RWPE2 (cell line): ENCODE results near the gene KAZN.

Experiments
- ATAC-seq: fragments of 200-7000 bp; cut with Tn5 transposase; 3 replicates; pipeline ENCODE4 v1.9.1; 2021; ENCODE audit warnings: low read depth
- DNase-seq: peaks from one replicate; pipeline ENCODE4 v3.0.0-alpha.2; 2020; ENCODE audit warnings: low spot score
- H3K27ac ChIP-seq: fragments of 450-650 bp; 2 replicates; pipeline ENCODE4 v1.5.1; 2017; ENCODE audit warnings: mild to moderate bottlenecking; ENCODE audit not compliant: poor library complexity, severe bottlenecking
- H3K27me3 ChIP-seq: fragments of 250-450 bp; sonication (Bioruptor Pico); 2 replicates; pipeline ENCODE4 v1.5.1; 2021; ENCODE audit warnings: mild to moderate bottlenecking, moderate library complexity; ENCODE audit not compliant: insufficient read depth, poor library complexity, severe bottlenecking
- H3K36me3 ChIP-seq: fragments of 250-450 bp; sonication (Bioruptor Pico); 2 replicates; pipeline ENCODE4 v1.5.1; 2020; ENCODE audit warnings: low read depth, mild to moderate bottlenecking, moderate library complexity
- H3K4me1 ChIP-seq: fragments of 250-450 bp; sonication (Bioruptor Pico); 2 replicates; pipeline ENCODE4 v1.5.1; 2021; ENCODE audit warnings: mild to moderate bottlenecking, moderate library complexity; ENCODE audit not compliant: insufficient read depth, poor library complexity, severe bottlenecking
- H3K4me3 ChIP-seq: fragments of 250-450 bp; sonication (Bioruptor Pico); 2 replicates; pipeline ENCODE4 v1.5.1; 2021; ENCODE audit warnings: mild to moderate bottlenecking, moderate library complexity; ENCODE audit not compliant: severe bottlenecking
- H3K9me3 ChIP-seq: fragments of 250-450 bp; sonication (Bioruptor Pico); 2 replicates; pipeline ENCODE4 v1.5.1; 2021; ENCODE audit warnings: mild to moderate bottlenecking, moderate library complexity; ENCODE audit not compliant: severe bottlenecking
- TF ChIP-seq, protein P1 (sequence below): fragments of 450-650 bp; IDR thresholded peaks from one replicate; pipeline ENCODE4 v1.5.1; 2017; ENCODE audit warnings: mild to moderate bottlenecking, moderate library complexity; ENCODE audit not compliant: poor library complexity, severe bottlenecking

Gene KAZN

DNA sequence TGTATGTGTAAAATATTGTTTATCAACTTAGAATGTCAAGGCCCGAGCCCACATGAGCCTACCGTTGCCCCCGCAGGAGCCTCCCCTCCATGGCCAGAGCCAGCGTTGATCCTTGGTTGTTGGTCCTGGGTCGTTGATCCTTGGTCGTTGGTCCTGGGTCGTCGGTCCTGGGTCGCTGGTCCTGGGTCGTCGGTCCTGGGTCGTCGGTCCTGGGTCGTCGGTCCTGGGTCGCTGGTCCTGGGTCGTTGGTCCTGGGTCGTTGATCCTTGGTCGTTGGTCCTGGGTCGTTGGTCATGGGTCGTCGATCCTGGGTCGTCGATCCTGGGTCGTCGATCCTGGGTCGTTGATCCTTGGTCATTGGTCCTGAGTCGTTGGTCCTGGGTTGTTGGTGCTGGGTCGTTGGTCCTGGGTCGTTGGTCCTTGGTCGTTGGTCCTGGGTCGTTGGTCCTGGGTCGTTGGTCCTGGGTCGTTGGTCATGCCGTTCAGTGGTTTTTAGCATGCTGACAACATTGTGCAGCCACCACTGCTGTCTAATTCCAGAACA, 450.0 kb downstream of the KAZN start:
- no peak for DNase-seq
- H3K4me1 ChIP-seq = no peaks in the 10 kb centered on the region
- H3K27ac ChIP-seq = no peak overlapping the region
- H3K27me3 ChIP-seq = no peaks in the 10 kb centered on the region
- H3K4me3 ChIP-seq = no peak overlapping the region
- TF ChIP-seq, protein P1, sequence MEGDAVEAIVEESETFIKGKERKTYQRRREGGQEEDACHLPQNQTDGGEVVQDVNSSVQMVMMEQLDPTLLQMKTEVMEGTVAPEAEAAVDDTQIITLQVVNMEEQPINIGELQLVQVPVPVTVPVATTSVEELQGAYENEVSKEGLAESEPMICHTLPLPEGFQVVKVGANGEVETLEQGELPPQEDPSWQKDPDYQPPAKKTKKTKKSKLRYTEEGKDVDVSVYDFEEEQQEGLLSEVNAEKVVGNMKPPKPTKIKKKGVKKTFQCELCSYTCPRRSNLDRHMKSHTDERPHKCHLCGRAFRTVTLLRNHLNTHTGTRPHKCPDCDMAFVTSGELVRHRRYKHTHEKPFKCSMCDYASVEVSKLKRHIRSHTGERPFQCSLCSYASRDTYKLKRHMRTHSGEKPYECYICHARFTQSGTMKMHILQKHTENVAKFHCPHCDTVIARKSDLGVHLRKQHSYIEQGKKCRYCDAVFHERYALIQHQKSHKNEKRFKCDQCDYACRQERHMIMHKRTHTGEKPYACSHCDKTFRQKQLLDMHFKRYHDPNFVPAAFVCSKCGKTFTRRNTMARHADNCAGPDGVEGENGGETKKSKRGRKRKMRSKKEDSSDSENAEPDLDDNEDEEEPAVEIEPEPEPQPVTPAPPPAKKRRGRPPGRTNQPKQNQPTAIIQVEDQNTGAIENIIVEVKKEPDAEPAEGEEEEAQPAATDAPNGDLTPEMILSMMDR = no peak
- no peak for ATAC-seq
- no peaks in the 10 kb centered on the region for H3K36me3 ChIP-seq
- H3K9me3 ChIP-seq = no peaks in the 10 kb centered on the region

DNA sequence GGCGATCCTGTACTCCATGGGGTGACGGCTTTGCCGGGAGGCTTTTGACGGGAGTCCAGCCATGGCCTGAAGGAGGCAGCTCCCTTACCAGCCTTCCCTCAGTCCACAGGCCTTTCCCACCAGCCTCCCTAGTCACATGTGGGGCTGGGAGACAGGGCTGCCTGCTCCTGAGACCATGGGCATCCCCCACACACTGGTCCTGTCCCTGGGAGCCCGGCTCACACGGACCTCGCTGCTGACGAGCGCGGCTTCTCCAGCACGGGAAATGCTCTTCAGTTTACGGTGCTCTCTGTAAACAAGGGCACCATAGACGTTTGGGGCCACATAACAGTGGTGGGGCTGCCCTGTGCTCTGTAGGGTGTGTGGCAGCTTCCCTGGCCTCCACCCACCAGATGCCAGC, 450.6 kb downstream of the KAZN start:
- TF ChIP-seq, protein P1 = no peak
- H3K36me3 ChIP-seq = no peaks in the 10 kb centered on the region
- no peak overlapping the region for H3K27ac ChIP-seq
- DNase-seq (no peak), ATAC-seq (no peak)
- H3K27me3 ChIP-seq = no peaks in the 10 kb centered on the region
- H3K4me3 ChIP-seq = no peak overlapping the region
- H3K9me3 ChIP-seq = no peaks in the 10 kb centered on the region
- H3K4me1 ChIP-seq = no peaks in the 10 kb centered on the region

DNA sequence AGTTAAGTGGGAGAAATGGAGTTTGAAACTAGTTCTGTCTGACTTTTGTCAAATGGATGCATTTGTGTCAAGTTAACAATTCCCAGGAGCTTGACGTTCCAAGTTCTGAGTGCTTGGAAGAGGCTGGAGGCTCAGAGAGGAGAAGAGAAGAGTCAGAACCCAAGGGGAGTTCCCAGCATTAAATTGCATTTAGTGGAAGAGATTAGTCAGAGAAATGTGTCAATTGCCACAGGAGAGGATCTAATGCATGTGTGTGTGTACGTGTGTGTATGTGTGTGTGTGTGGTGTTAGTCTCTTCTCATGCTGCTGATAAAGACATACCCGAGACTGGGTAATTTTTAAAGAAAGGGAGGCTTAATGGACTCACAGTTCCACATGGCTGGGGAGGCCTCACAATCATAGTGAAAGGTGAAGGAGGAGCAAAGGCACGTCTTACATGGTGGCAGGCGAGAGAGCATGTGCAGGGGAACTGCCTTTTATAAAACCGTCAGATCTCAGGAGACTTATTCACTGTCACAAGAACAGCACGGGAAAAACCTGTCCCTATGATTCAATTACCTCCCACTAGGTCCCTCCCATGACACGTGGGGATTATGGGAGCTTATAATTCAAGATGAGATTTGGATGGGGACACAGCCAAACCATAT, 453.5 kb downstream of the KAZN start:
- H3K4me1 ChIP-seq = no peaks in the 10 kb centered on the region
- ATAC-seq (no peak), DNase-seq (no peak)
- no peak overlapping the region for H3K27ac ChIP-seq
- H3K36me3 ChIP-seq = no peaks in the 10 kb centered on the region
- H3K27me3 ChIP-seq = no peaks in the 10 kb centered on the region
- TF ChIP-seq, protein P1 = no peak
- H3K9me3 ChIP-seq = no peaks in the 10 kb centered on the region
- H3K4me3 ChIP-seq = no peak overlapping the region

DNA sequence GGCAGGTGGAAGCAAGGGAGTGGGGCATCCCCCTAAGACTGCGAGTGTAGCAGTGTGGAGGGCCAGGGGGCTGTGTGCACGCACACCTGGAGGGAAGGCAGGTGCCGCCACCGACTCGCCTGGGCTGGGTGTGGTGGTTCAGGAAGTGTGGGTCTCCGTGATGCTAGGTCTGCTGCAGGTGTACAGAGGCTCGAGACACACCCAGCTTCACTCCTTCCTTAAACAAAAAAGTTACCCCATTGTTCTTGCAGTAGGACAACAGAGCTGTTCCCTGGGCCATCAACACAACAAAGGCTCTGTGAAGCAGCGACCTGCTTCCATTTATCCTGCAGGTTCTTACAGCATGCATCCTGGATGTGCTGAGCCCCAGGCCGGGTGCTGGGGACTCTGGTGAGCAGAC, 454.7 kb downstream of the KAZN start:
- DNase-seq = no peak
- H3K4me3 ChIP-seq = no peak overlapping the region
- TF ChIP-seq, protein P1 = no peak
- no peak overlapping the region for H3K27ac ChIP-seq
- ATAC-seq = no peak
- H3K36me3 ChIP-seq = no peaks in the 10 kb centered on the region
- H3K9me3 ChIP-seq = no peaks in the 10 kb centered on the region
- H3K27me3 ChIP-seq = no peaks in the 10 kb centered on the region
- H3K4me1 ChIP-seq = no peaks in the 10 kb centered on the region

DNA sequence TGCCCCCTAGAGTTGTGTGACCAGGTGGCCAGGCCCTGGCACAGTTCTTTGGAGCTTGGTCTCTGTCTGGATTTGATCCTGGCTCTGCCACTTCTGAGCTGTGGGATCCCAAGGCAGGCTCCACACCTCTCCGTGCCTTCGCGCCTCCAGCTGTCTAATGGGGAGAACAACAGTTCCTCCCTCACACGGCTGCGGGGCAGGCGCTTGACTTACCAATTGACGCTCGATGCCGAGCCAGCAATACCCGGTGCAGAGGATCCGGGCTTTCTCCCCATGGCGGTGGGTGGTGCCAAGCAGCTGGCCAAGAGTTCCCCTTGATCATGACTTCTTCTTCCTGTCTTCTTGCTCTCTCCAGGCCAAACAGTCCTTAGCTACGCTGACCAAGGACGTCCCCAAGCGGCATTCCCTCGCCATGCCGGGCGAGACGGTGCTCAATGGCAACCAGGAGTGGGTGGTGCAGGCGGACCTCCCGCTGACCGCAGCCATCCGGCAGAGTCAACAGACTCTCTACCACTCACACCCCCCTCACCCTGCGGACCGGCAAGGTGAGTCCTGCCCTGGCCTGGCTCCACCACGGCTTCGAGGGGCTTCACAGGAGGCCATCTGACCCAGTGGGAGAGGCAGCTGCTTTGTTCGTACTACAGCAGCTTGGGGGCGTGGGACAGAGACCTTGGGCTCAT, 457.4 kb downstream of the KAZN start:
- no peaks in the 10 kb centered on the region for H3K27me3 ChIP-seq
- H3K9me3 ChIP-seq = no peaks in the 10 kb centered on the region
- TF ChIP-seq, protein P1 = no peak
- no peaks in the 10 kb centered on the region for H3K36me3 ChIP-seq
- H3K27ac ChIP-seq = no peak overlapping the region
- no peak for DNase-seq
- no peak overlapping the region for H3K4me3 ChIP-seq
- no peaks in the 10 kb centered on the region for H3K4me1 ChIP-seq
- ATAC-seq = no peak
